Skeletal muscle tissue (tissue), 4 donors: ENCODE results near the gene SLFN12. TPM values are rescaled to one million over a fixed set of nuclear protein-coding genes. Genes with fewer than 3 reads are reported as not detected.
A peak's percentile ranks its signal among the peaks of the same experiment; 100 is the strongest.

Source experiments
- H3K27ac ChIP-seq: one replicate; pipeline ENCODE4 v1.7.0; 2013; ENCODE audit warnings: mild to moderate bottlenecking, low read depth, low read length, inconsistent platforms
- H3K27me3 ChIP-seq, 3 donors: one replicate each; pipeline ENCODE4 v1.7.0; 2013; ENCODE audit warnings: low read length in 3 of 3; ENCODE audit not compliant: control insufficient read depth in 3 of 3, insufficient read depth in 3 of 3
- H3K36me3 ChIP-seq, 3 donors: one replicate each; pipeline ENCODE4 v1.7.0; 2013; ENCODE audit warnings: low read length in 3 of 3; ENCODE audit not compliant: control insufficient read depth in 3 of 3, insufficient read depth in 3 of 3
- H3K4me1 ChIP-seq, 3 donors: one replicate each; pipeline ENCODE4 v1.7.0; 2013; ENCODE audit warnings: low read length in 3 of 3, mild to moderate bottlenecking in 3 of 3; ENCODE audit not compliant: control insufficient read depth in 3 of 3, insufficient read depth in 3 of 3
- H3K4me3 ChIP-seq, 3 donors: one replicate each; pipeline ENCODE4 v1.7.0; 2013; ENCODE audit warnings: low read length in 3 of 3
- H3K9ac ChIP-seq, 3 donors: one replicate each; pipeline ENCODE4 v1.7.0; 2013; ENCODE audit warnings: low read length in 3 of 3, mild to moderate bottlenecking in 3 of 3, moderate library complexity in 2 of 3, low read depth in 1 of 3
- H3K9me3 ChIP-seq, 3 donors: one replicate each; pipeline ENCODE4 v1.7.0; 2013; ENCODE audit warnings: low read length in 3 of 3; ENCODE audit not compliant: control insufficient read depth in 3 of 3
- total RNA-seq: library from RNA; depleted of rRNA; stranded (reverse); fragments of >200 nt; gene quantifications from one replicate; pipeline ENCODE4 v1.2.3, GENCODE V29; 2014
- donor health status: Osteomylitis.

Gene SLFN12
- total RNA-seq, 1 donor from 2014 or later = 16.7 TPM

- H3K9ac ChIP-seq = no peak overlapping the region
- peaks cover 7 to 12% (median 8%) of the 10 kb centered on the region in 3 donors for H3K4me1 ChIP-seq
- H3K27me3 ChIP-seq = peaks cover 15 to 31% (median 27%) of the 10 kb centered on the region in 3 donors
- H3K36me3 ChIP-seq = no peaks in the 10 kb centered on the region
- peak overlapping the region; percentile 9 to 42 (median 35) for H3K4me3 ChIP-seq
- H3K27ac ChIP-seq = no peak overlapping the region
- no peaks in the 10 kb centered on the region for H3K9me3 ChIP-seq
These were observed 17.2 kb upstream of the SLFN12 start for GRCh38 chr17:35449371-35449931.

- peaks cover 7 to 12% (median 8%) of the 10 kb centered on the region in 3 donors for H3K4me1 ChIP-seq
- no peaks in the 10 kb centered on the region for H3K9me3 ChIP-seq
- H3K9ac ChIP-seq = no peak overlapping the region
- no peaks in the 10 kb centered on the region for H3K36me3 ChIP-seq
- H3K27ac ChIP-seq = no peak overlapping the region
- H3K4me3 ChIP-seq = peak overlapping the region; percentile 65 to 75 (median 74)
- peaks cover 15 to 31% (median 27%) of the 10 kb centered on the region in 3 donors for H3K27me3 ChIP-seq
These were observed 16.6 kb upstream of the SLFN12 start for GRCh38 chr17:35448899-35449227.

- Histone ChIP-seq H3K4me1 (peaks cover 7 to 12% (median 8%) of the 10 kb centered on the region in 3 donors), H3K27ac (no peak within 1 kb of the TSS), H3K9me3 (no peaks in the 10 kb centered on the region), H3K4me3 (peak within 1 kb of the TSS; percentile 65 to 75 (median 74)), H3K9ac (peak within 1 kb of the TSS in 2 of 3 donors; percentile 38 to 54), H3K27me3 (peaks cover 15 to 31% (median 27%) of the 10 kb centered on the region in 3 donors), H3K36me3 (no peaks in the 10 kb centered on the region)
These were observed 16.1 kb upstream of the SLFN12 start, which contains the start of gene SLFN13 for GRCh38 chr17:35448214-35448898. SLFN13 (minus strand) TSS chr17:35448766; CDS start chr17:35445680, 3,086 bp downstream.

- H3K9me3 ChIP-seq = no peaks in the 10 kb centered on the region
- H3K27ac ChIP-seq = no peak overlapping the region
- H3K4me1 ChIP-seq = peaks cover 7 to 12% (median 8%) of the 10 kb centered on the region in 3 donors
- H3K4me3 ChIP-seq = peak overlapping the region in 2 of 3 donors; percentile 22 to 65
- H3K9ac ChIP-seq = no peak overlapping the region
- H3K27me3 ChIP-seq = peaks cover 15 to 31% (median 27%) of the 10 kb centered on the region in 3 donors
- H3K36me3 ChIP-seq = no peaks in the 10 kb centered on the region
These were observed 15.2 kb upstream of the SLFN12 start for GRCh38 chr17:35447499-35447898.

GRCh38 chr17:35438433-35438832 is 6.1 kb upstream of the SLFN12 start:
- no peak overlapping the region for H3K4me3 ChIP-seq
- H3K36me3 ChIP-seq = no peaks in the 10 kb centered on the region
- H3K27me3 ChIP-seq = peaks cover 0 to 3% (median under 1%) of the 10 kb centered on the region in 3 donors
- H3K9ac ChIP-seq = no peak overlapping the region
- H3K9me3 ChIP-seq = no peaks in the 10 kb centered on the region
- no peak overlapping the region for H3K27ac ChIP-seq
- peaks cover 2 to 6% (median 6%) of the 10 kb centered on the region in 3 donors for H3K4me1 ChIP-seq

- no peaks in the 10 kb centered on the region for H3K36me3 ChIP-seq
- H3K27me3 ChIP-seq = peaks cover 0 to 4% (median 3%) of the 10 kb centered on the region in 3 donors
- H3K9me3 ChIP-seq = no peaks in the 10 kb centered on the region
- H3K4me3 ChIP-seq = peak overlapping the region; percentile 76 to 86 (median 80)
- peak overlapping the region; percentile 66 to 79 (median 76) for H3K9ac ChIP-seq
- H3K4me1 ChIP-seq = peaks cover 7 to 31% (median 21%) of the 10 kb centered on the region in 3 donors
- peak overlapping the region; percentile 75 for H3K27ac ChIP-seq
These were observed 985 bp upstream of the SLFN12 start for GRCh38 chr17:35433075-35433894.

- Histone ChIP-seq H3K27ac (no peak overlapping the region), H3K4me3 (no peak overlapping the region), H3K4me1 (peaks cover 7 to 31% (median 21%) of the 10 kb centered on the region in 3 donors), H3K9ac (no peak overlapping the region), H3K9me3 (no peaks in the 10 kb centered on the region), H3K36me3 (no peaks in the 10 kb centered on the region), H3K27me3 (peaks cover 0 to 4% (median 0%) of the 10 kb centered on the region in 3 donors)
These were observed 2.6 kb downstream of the SLFN12 start for GRCh38 chr17:35429702-35430101.

GRCh38 chr17:35428229-35428628 is 4.1 kb downstream of the SLFN12 start:
- Histone ChIP-seq H3K36me3 (no peaks in the 10 kb centered on the region), H3K4me3 (no peak overlapping the region), H3K9ac (no peak overlapping the region), H3K4me1 (peaks cover 2 to 23% (median 14%) of the 10 kb centered on the region in 3 donors), H3K27ac (no peak overlapping the region), H3K27me3 (peaks cover 0 to 1% (median 0%) of the 10 kb centered on the region in 3 donors), H3K9me3 (no peaks in the 10 kb centered on the region)

- H3K27ac ChIP-seq = no peak overlapping the region
- no peak overlapping the region for H3K9ac ChIP-seq
- no peaks in the 10 kb centered on the region for H3K27me3 ChIP-seq
- no peaks in the 10 kb centered on the region for H3K9me3 ChIP-seq
- no peaks in the 10 kb centered on the region for H3K4me1 ChIP-seq
- H3K4me3 ChIP-seq = no peak overlapping the region
- H3K36me3 ChIP-seq = peaks cover 0 to 13% (median 0%) of the 10 kb centered on the region in 3 donors
These were observed 8.5 kb downstream of the SLFN12 start for GRCh38 chr17:35423761-35424160.
